B cell (primary cell): ENCODE data around the gene TEX19. TPM values are rescaled to one million over a fixed set of nuclear protein-coding genes. Genes with fewer than 3 reads are reported as not detected.

Experiments used
- ATAC-seq: fragments of 200-7000 bp; cut with Tn5 transposase; one replicate; pipeline ENCODE4 v1.10.0; 2021; ENCODE audit warnings: low read depth, mild to moderate bottlenecking, moderate number of reproducible peaks, moderate library complexity
- CTCF ChIA-PET: fragments of 350-600 bp; sonication (Branson Sonifier 250); formaldehyde crosslinking; loops from one replicate; lab custom pipeline; 2021; ENCODE audit warnings: antibody characterized with exemption, inconsistent platforms; lab: Charles Lee
- POLR2A ChIA-PET: fragments of 350-600 bp; sonication (Branson Sonifier 250); formaldehyde crosslinking; loops from one replicate; lab custom pipeline; 2021; ENCODE audit warnings: antibody characterized with exemption; lab: Charles Lee
- DNase-seq: peaks from one replicate; pipeline ENCODE4 v3.0.0; 2013
- H2AFZ ChIP-seq: 2 replicates; pipeline ENCODE4 v1.6.1; 2012; ENCODE audit warnings: mild to moderate bottlenecking, low read depth, low read length; ENCODE audit not compliant: insufficient read depth, poor library complexity, severe bottlenecking
- H3K27ac ChIP-seq, 2 donors: 1 replicate in 1 of 2; 2 replicates in 1 of 2; pipeline ENCODE4 v1.5.1; 2012 to 2013; ENCODE audit warnings: low read length in 2 of 2, mild to moderate bottlenecking in 2 of 2, moderate library complexity in 1 of 2
- H3K27me3 ChIP-seq, 4 experiments: fragments of 200-600 bp in 1 of 4; sonication (generic) in 1 of 4; replicated peaks in 1 of 4; 1 replicate in 2 of 4; 2 replicates in 2 of 4; pipeline versions ENCODE4 v1.6.1 to v1.7.0; 2013 to 2016; ENCODE audit warnings: low read length in 3 of 4, mild to moderate bottlenecking in 2 of 4, mixed read lengths in 1 of 4, moderate library complexity in 1 of 4; ENCODE audit not compliant: insufficient read depth in 4 of 4, control insufficient read depth in 3 of 4; ENCODE audit errors: control extremely low read depth in 1 of 4
- H3K36me3 ChIP-seq, 2 experiments: replicated peaks in 1 of 2; 1 replicate in 1 of 2; 2 replicates in 1 of 2; pipeline versions ENCODE4 v1.6.1 to v1.7.1; 2013; ENCODE audit warnings: low read length in 1 of 2; ENCODE audit not compliant: insufficient read depth in 2 of 2, control insufficient read depth in 1 of 2; ENCODE audit errors: control extremely low read depth in 1 of 2, extremely low read depth in 1 of 2
- H3K4me1 ChIP-seq, 2 donors: fragments of 200-600 bp in 1 of 2; sonication (generic) in 1 of 2; 1 replicate in 1 of 2; 2 replicates in 1 of 2; pipeline versions ENCODE4 v1.5.1 to v1.6.1; 2013 to 2017; ENCODE audit warnings: low read length in 2 of 2; ENCODE audit not compliant: control insufficient read depth in 2 of 2, insufficient read depth in 2 of 2
- H3K4me2 ChIP-seq: replicated peaks from 2 replicates; pipeline ENCODE3; 2012; ENCODE audit warnings: mild to moderate bottlenecking, low read depth, low read length; ENCODE audit not compliant: poor library complexity, severe bottlenecking
- H3K4me3 ChIP-seq, 5 experiments: fragments of 200-600 bp in 1 of 5; sonication (generic) in 1 of 5; 1 replicate in 3 of 5; 2 replicates in 2 of 5; pipeline versions ENCODE4 v1.5.1 to v1.7.0; 2011 to 2016; ENCODE audit warnings: low read length in 4 of 5, mild to moderate bottlenecking in 4 of 5, low read depth in 2 of 5, control low read depth in 1 of 5, moderate library complexity in 1 of 5; ENCODE audit not compliant: insufficient read depth in 1 of 5; ENCODE audit errors: control extremely low read depth in 1 of 5, extremely low read depth in 1 of 5
- H3K79me2 ChIP-seq: fragments of 200-600 bp; sonication (generic); one replicate; pipeline ENCODE4 v1.6.0; 2016; ENCODE audit warnings: low read length; ENCODE audit not compliant: control insufficient read depth, insufficient read depth
- H3K9ac ChIP-seq: fragments of 200-600 bp; sonication (generic); 2 replicates; pipeline ENCODE4 v1.6.1; 2017; ENCODE audit warnings: mild to moderate bottlenecking, low read length, moderate library complexity
- H3K9me3 ChIP-seq, 3 donors: one replicate each; pipeline versions ENCODE4 v1.6.1 to v1.7.1; 2013; ENCODE audit warnings: low read length in 2 of 3; ENCODE audit not compliant: control insufficient read depth in 2 of 3, insufficient read depth in 1 of 3; ENCODE audit errors: control extremely low read depth in 1 of 3
- H4K20me1 ChIP-seq: 2 replicates; pipeline ENCODE4 v1.6.0; 2012; ENCODE audit warnings: mild to moderate bottlenecking, low read length; ENCODE audit not compliant: insufficient read depth, control insufficient read depth, poor library complexity, severe bottlenecking
- H3K27ac Mint-ChIP-seq: one replicate; pipeline ENCODE4 v1.8.0; 2021; ENCODE audit warnings: mixed read lengths
- H3K27me3 Mint-ChIP-seq: one replicate; pipeline ENCODE4 v1.8.0; 2021; ENCODE audit warnings: mixed read lengths
- H3K4me1 Mint-ChIP-seq: one replicate; pipeline ENCODE4 v1.8.0; 2021; ENCODE audit warnings: mixed read lengths
- H3K4me3 Mint-ChIP-seq: one replicate; pipeline ENCODE4 v1.8.0; 2021; ENCODE audit warnings: mixed read lengths
- H3K9me3 Mint-ChIP-seq: one replicate; pipeline ENCODE4 v1.8.0; 2022; ENCODE audit warnings: mixed read lengths; ENCODE audit not compliant: insufficient read depth
- EZH2 ChIP-seq: IDR thresholded peaks from 2 replicates; pipeline ENCODE4 v1.6.1; 2012; ENCODE audit warnings: borderline replicate concordance, low read depth, mild to moderate bottlenecking, moderate library complexity, low read length; ENCODE audit not compliant: insufficient read depth, poor library complexity, severe bottlenecking
- WGBS: methylation state at CpG from one replicate; pipeline ENCODE4 v1.1.5; 2013; ENCODE audit warnings: missing lambda C conversion rate; ENCODE audit not compliant: insufficient coverage; 5-methylcytosine and 5-hydroxymethylcytosine counted together
- intact Hi-C: fragments of 100-400 bp; cut with micrococcal nuclease; formaldehyde crosslinking; loops from one replicate; pipeline ENCODE4 v1.10.0; 2022
- polyA plus RNA-seq: library from polyadenylated mRNA; depleted of rRNA; stranded (reverse); fragments of >200 nt; gene quantifications from 2 replicates; pipeline ENCODE4 v1.2.3, GENCODE V29; 2012
- total RNA-seq, 2 donors: library from RNA; stranded (reverse); fragments of 120-200 nt in 1 of 2; gene quantifications; 1 replicate in 1 of 2; 2 replicates in 1 of 2; pipeline versions ENCODE4 v1.2.3 to v1.2.4, GENCODE V29; 2013 to 2022
- TF ChIP-seq, protein P1 (sequence below): fragments of 200-600 bp; IDR thresholded peaks from one replicate; pipeline ENCODE4 v1.8.0; 2022; ENCODE audit warnings: antibody characterized with exemption, mild to moderate bottlenecking

TEX19 gene
- total and polyA plus RNA-seq, 2 donors (not counting 1 experiment from before 2014, with no cell fraction given) = not detected

DNA sequence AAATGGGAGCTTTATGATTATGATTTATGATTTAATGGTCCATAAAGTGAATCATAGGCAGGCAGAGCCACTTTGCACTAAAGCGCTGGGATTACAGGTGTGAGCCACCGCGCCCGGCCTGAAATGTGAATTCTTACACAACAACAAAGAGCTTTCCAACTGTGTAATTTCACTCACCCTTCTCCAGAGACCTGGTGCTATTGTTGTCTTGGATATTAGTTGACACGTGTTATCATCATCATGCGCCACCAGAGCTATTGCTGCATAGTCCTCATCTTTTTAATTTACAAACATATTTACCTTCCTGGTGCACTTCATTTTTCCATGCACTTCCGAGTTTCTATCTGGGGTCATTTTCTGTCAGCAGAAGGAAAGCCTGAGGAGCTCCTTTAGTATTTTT lies 7.7 kb downstream of the TEX19 start:
- POLR2A ChIA-PET = no interaction called here

DNA sequence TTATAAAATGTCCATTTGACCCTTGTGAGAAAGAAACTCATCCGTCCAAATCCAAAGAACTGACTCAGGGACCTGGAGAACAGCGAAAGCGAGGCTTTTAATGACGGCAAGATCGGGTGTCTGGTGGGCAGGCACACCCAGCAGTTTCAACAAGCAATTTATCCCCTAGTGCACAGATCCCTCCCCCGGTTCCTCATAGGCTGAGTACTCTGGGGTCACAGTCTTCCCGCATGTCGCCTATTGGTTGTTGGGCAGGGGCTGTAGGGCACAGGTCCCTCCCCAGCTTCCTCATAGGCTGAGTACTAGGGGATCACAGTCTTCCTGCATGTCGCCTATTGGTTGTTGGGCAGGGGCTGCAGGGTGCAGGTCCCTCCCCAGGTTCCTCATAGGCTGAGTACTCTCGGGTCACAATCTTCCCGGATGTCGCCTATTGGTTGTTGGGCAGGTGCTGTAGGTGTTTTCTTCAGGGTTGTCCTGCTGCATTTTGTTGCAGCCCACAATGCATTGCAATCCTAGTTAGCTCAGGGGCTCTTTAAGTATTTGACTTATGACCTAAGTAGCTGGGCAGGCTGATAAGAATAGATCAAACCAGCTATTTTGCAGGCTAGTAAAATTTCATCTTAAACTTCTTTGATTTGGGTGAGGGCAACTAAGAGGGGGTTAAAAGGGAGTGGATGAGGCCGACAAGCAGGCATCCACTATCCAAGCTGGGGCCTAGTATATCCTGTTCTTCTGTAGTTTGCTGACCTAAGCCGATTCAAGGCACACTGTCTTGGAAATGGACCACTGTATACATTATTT lies 8.9 kb downstream of the TEX19 start:
- no peak for DNase-seq
- peaks cover 36% of the 10 kb centered on the region for H3K27me3 Mint-ChIP-seq
- Histone ChIP-seq H3K4me3 (no peak overlapping the region), H2AFZ (no peak overlapping the region), H3K79me2 (no peaks in the 10 kb centered on the region), H4K20me1 (no peaks in the 10 kb centered on the region), H3K9me3 (peaks cover 0 to 7% (median 0%) of the 10 kb centered on the region in 3 donors), H3K27me3 (peaks cover 0 to 25% (median 9%) of the 10 kb centered on the region in 4 experiments), H3K27ac (no peak overlapping the region), H3K4me2 (no peak overlapping the region), H3K9ac (no peak overlapping the region), H3K4me1 (peaks cover 23% of the 10 kb centered on the region in 2 donors), H3K36me3 (no peaks in the 10 kb centered on the region)
- TF ChIP-seq, protein P1, sequence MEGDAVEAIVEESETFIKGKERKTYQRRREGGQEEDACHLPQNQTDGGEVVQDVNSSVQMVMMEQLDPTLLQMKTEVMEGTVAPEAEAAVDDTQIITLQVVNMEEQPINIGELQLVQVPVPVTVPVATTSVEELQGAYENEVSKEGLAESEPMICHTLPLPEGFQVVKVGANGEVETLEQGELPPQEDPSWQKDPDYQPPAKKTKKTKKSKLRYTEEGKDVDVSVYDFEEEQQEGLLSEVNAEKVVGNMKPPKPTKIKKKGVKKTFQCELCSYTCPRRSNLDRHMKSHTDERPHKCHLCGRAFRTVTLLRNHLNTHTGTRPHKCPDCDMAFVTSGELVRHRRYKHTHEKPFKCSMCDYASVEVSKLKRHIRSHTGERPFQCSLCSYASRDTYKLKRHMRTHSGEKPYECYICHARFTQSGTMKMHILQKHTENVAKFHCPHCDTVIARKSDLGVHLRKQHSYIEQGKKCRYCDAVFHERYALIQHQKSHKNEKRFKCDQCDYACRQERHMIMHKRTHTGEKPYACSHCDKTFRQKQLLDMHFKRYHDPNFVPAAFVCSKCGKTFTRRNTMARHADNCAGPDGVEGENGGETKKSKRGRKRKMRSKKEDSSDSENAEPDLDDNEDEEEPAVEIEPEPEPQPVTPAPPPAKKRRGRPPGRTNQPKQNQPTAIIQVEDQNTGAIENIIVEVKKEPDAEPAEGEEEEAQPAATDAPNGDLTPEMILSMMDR = no peak
- no peak for TF ChIP-seq EZH2
- intact Hi-C loops = no loop called here
- no peak for ATAC-seq
- ChIA-PET CTCF (interaction anchor here (0.6 kb wide), 1 partner anchor 102 kb away, joined by 3 read pairs; no protein-coding TSS in a partner anchor), POLR2A (no interaction called here)
- H3K4me1 Mint-ChIP-seq = peaks cover 17% of the 10 kb centered on the region
- WGBS = 98% methylated on average over 7 of the region's 14 CpGs
- no peak overlapping the region for H3K27ac Mint-ChIP-seq
- no peak overlapping the region for H3K4me3 Mint-ChIP-seq
- no peaks in the 10 kb centered on the region for H3K9me3 Mint-ChIP-seq

More for the DNA sequence above, 7.7 kb downstream of the TEX19 start:
- H3K36me3 ChIP-seq = no peaks in the 10 kb centered on the region
- no peaks in the 10 kb centered on the region for H3K79me2 ChIP-seq
- Mint-ChIP-seq H3K9me3 (no peaks in the 10 kb centered on the region), H3K27ac (no peak overlapping the region), H3K4me1 (peaks cover 11% of the 10 kb centered on the region), H3K4me3 (no peak overlapping the region), H3K27me3 (peaks cover 30% of the 10 kb centered on the region)
- no peak overlapping the region for H3K4me3 ChIP-seq
- WGBS = 100% methylated on average over 1 of the region's 7 CpGs
- H3K4me2 ChIP-seq = no peak overlapping the region
- H3K9ac ChIP-seq = no peak overlapping the region
- intact Hi-C loops = no loop called here
- ATAC-seq (no peak), DNase-seq (no peak)
- TF ChIP-seq, protein P1 = no peak
- no peak for TF ChIP-seq EZH2
- peaks cover 0 to 15% (median 3%) of the 10 kb centered on the region in 4 experiments for H3K27me3 ChIP-seq
- no peak overlapping the region for H3K27ac ChIP-seq
- H4K20me1 ChIP-seq = no peaks in the 10 kb centered on the region
- no peaks in the 10 kb centered on the region for H3K9me3 ChIP-seq
- H2AFZ ChIP-seq = no peak overlapping the region
- CTCF ChIA-PET = interaction anchor here (0.5 kb wide), 1 partner anchor 1883 kb away, joined by 3 read pairs; no protein-coding TSS in a partner anchor
- peaks cover 12% of the 10 kb centered on the region in 2 donors for H3K4me1 ChIP-seq
